RWPE2 (cell line): ENCODE measurements around the gene PRICKLE3.
"Not testable (repeated sequence)": the region's sequence is repeated elsewhere in the genome, so short reads cannot be mapped to it uniquely, and the experiment has no call there.

ENCODE experiments used
- ATAC-seq: fragments of 200-7000 bp; cut with Tn5 transposase; 3 replicates; pipeline ENCODE4 v1.9.1; 2021; ENCODE audit warnings: low read depth
- DNase-seq: peaks from one replicate; pipeline ENCODE4 v3.0.0-alpha.2; 2020; ENCODE audit warnings: low spot score
- H3K27ac ChIP-seq: fragments of 450-650 bp; 2 replicates; pipeline ENCODE4 v1.5.1; 2017; ENCODE audit warnings: mild to moderate bottlenecking; ENCODE audit not compliant: poor library complexity, severe bottlenecking
- H3K27me3 ChIP-seq: fragments of 250-450 bp; sonication (Bioruptor Pico); 2 replicates; pipeline ENCODE4 v1.5.1; 2021; ENCODE audit warnings: mild to moderate bottlenecking, moderate library complexity; ENCODE audit not compliant: insufficient read depth, poor library complexity, severe bottlenecking
- H3K36me3 ChIP-seq: fragments of 250-450 bp; sonication (Bioruptor Pico); 2 replicates; pipeline ENCODE4 v1.5.1; 2020; ENCODE audit warnings: low read depth, mild to moderate bottlenecking, moderate library complexity
- H3K4me1 ChIP-seq: fragments of 250-450 bp; sonication (Bioruptor Pico); 2 replicates; pipeline ENCODE4 v1.5.1; 2021; ENCODE audit warnings: mild to moderate bottlenecking, moderate library complexity; ENCODE audit not compliant: insufficient read depth, poor library complexity, severe bottlenecking
- H3K4me3 ChIP-seq: fragments of 250-450 bp; sonication (Bioruptor Pico); 2 replicates; pipeline ENCODE4 v1.5.1; 2021; ENCODE audit warnings: mild to moderate bottlenecking, moderate library complexity; ENCODE audit not compliant: severe bottlenecking
- H3K9me3 ChIP-seq: fragments of 250-450 bp; sonication (Bioruptor Pico); 2 replicates; pipeline ENCODE4 v1.5.1; 2021; ENCODE audit warnings: mild to moderate bottlenecking, moderate library complexity; ENCODE audit not compliant: severe bottlenecking
- TF ChIP-seq, protein P1 (sequence below): fragments of 450-650 bp; IDR thresholded peaks from one replicate; pipeline ENCODE4 v1.5.1; 2017; ENCODE audit warnings: mild to moderate bottlenecking, moderate library complexity; ENCODE audit not compliant: poor library complexity, severe bottlenecking

The PRICKLE3 gene

DNA sequence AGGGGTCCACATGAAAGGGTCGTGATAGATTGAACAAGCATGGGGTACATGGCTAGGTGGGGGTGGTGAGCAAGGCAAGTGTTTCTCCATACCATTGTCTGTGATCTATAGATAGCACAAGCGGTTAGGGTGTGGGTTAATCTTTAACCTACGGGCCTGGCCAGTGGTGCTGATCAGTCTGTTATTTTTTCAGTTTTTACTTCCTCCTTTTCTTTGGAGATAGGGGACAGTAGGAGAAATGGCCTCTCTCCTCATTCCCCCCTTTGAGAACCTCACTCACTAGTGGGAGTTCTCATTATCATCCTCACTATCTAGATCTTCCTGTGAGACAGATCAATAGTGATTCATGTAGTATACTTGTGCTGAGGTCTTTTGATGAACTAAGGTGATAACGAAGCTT, 46.5 kb downstream of the PRICKLE3 start:
- no peak for DNase-seq
- Histone ChIP-seq H3K9me3 (no peaks in the 10 kb centered on the region), H3K27me3 (no peaks in the 10 kb centered on the region), H3K36me3 (no peaks in the 10 kb centered on the region), H3K27ac (no peak overlapping the region), H3K4me3 (no peak overlapping the region), H3K4me1 (no peaks in the 10 kb centered on the region)
- no peak for ATAC-seq
- TF ChIP-seq, protein P1, sequence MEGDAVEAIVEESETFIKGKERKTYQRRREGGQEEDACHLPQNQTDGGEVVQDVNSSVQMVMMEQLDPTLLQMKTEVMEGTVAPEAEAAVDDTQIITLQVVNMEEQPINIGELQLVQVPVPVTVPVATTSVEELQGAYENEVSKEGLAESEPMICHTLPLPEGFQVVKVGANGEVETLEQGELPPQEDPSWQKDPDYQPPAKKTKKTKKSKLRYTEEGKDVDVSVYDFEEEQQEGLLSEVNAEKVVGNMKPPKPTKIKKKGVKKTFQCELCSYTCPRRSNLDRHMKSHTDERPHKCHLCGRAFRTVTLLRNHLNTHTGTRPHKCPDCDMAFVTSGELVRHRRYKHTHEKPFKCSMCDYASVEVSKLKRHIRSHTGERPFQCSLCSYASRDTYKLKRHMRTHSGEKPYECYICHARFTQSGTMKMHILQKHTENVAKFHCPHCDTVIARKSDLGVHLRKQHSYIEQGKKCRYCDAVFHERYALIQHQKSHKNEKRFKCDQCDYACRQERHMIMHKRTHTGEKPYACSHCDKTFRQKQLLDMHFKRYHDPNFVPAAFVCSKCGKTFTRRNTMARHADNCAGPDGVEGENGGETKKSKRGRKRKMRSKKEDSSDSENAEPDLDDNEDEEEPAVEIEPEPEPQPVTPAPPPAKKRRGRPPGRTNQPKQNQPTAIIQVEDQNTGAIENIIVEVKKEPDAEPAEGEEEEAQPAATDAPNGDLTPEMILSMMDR, result no peak

GRCh38 chrX:49137492-49137891, 48.7 kb downstream of the PRICKLE3 start:
- no peaks in the 10 kb centered on the region for H3K36me3 ChIP-seq
- TF ChIP-seq, protein P1, result no peak
- ATAC-seq, result no peak
- no peaks in the 10 kb centered on the region for H3K9me3 ChIP-seq
- H3K4me3 ChIP-seq, result no peak overlapping the region
- H3K27me3 ChIP-seq, result no peaks in the 10 kb centered on the region
- no peak overlapping the region for H3K27ac ChIP-seq
- H3K4me1 ChIP-seq, result no peaks in the 10 kb centered on the region
- DNase-seq, result no peak

GRCh38 chrX:49133759-49134158, 52.4 kb downstream of the PRICKLE3 start:
- no peaks in the 10 kb centered on the region for H3K27me3 ChIP-seq
- no peak overlapping the region for H3K4me3 ChIP-seq
- TF ChIP-seq, protein P1, result no peak
- no peak overlapping the region for H3K27ac ChIP-seq
- H3K9me3 ChIP-seq, result no peaks in the 10 kb centered on the region
- no peak for ATAC-seq
- no peak for DNase-seq
- no peaks in the 10 kb centered on the region for H3K36me3 ChIP-seq
- no peaks in the 10 kb centered on the region for H3K4me1 ChIP-seq

DNA sequence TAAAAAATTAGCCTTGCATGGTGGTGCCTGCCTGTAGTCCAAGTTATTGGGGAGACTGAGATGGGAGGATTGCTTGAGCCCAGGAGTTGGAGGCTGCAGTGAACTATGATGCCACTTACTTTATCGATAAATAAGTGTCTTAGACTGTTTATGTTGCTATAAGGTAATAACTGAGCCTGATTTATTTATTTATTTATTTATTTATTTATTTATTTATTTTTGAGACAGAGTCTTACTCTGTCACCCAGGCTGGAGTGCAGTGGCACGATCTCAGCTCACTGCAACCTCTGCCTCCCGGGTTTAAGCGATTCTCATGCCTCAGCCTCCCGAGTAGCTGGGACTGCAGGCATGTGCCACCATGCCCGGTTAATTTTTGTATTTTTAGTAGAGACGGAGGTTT, 53.9 kb downstream of the PRICKLE3 start:
- not testable (repeated sequence) for ATAC-seq, DNase-seq, H3K9me3 ChIP-seq, H3K36me3 ChIP-seq, H3K4me3 ChIP-seq, H3K27me3 ChIP-seq, H3K27ac ChIP-seq, H3K4me1 ChIP-seq

DNA sequence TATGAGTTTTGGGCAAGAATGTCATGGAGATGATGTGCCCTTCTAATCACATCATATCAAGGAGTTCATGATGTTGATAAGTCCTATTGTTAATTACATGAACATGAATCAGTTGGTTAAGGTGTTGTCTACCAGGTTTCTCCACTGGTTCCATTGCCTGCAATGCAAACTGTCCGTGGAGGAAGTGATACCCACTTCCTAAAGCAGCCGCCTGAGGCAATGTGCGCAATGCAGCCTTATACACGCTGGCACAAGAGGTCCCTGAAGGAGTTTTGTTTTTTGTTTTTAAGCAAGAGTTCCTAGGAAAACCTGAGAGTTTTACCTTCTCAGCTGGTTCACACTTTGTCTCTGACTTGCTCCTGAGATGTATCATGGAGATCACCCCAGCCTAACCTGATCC, 56.7 kb downstream of the PRICKLE3 start:
- Histone ChIP-seq H3K4me3 (no peak overlapping the region), H3K36me3 (no peaks in the 10 kb centered on the region), H3K27ac (no peak overlapping the region), H3K27me3 (no peaks in the 10 kb centered on the region), H3K4me1 (no peaks in the 10 kb centered on the region), H3K9me3 (no peaks in the 10 kb centered on the region)
- DNase-seq (no peak), ATAC-seq (no peak)
- TF ChIP-seq, protein P1, result no peak

DNA sequence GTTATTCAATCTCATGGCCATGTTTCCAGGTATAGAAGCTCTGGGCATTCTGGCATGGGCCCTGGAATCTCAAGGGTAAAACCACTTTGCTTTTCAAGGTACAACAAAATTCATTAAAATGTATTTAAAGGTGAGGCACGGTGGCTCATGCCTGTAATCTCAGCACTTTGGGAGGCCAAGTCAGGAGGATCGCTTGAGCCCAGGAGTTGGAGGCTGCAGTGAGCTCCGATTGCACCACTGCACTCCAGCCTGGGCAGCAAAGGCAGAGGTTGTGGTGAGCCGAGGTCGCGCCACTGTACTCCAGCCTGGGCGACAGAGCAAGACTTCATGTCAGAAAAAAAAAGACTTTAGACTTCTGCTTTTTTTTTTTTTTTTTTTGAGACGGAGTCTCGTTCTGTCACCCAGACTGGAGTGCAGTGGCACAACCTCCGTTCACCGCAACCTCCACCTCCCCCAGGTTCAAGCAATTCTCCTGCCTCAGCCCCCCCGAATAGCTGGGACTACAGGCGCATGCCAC, 58.4 kb downstream of the PRICKLE3 start:
- ATAC-seq, H3K9me3 ChIP-seq: not testable (repeated sequence)

More for the DNA sequence above, 58.4 kb downstream of the PRICKLE3 start:
- H3K4me1 ChIP-seq, DNase-seq, H3K4me3 ChIP-seq, H3K36me3 ChIP-seq, H3K27ac ChIP-seq, H3K27me3 ChIP-seq: not testable (repeated sequence)
